HL-60 (cell line): ENCODE measurements around the gene HYAL1.

Experiments
- GABPA ChIP-seq: IDR thresholded peaks from 2 replicates; pipeline ENCODE4 v1.6.1; 2012; ENCODE audit warnings: low read depth
- POLR2AphosphoS5 ChIP-seq: IDR thresholded peaks from 2 replicates; pipeline ENCODE4 v1.6.1; 2012; ENCODE audit warnings: low read depth
- TF ChIP-seq, protein P1 (sequence below): IDR thresholded peaks from one replicate; pipeline ENCODE4 v1.5.1; 2011; ENCODE audit warnings: low read length, control low read depth, inconsistent platforms; ENCODE audit not compliant: insufficient read depth

DNA sequence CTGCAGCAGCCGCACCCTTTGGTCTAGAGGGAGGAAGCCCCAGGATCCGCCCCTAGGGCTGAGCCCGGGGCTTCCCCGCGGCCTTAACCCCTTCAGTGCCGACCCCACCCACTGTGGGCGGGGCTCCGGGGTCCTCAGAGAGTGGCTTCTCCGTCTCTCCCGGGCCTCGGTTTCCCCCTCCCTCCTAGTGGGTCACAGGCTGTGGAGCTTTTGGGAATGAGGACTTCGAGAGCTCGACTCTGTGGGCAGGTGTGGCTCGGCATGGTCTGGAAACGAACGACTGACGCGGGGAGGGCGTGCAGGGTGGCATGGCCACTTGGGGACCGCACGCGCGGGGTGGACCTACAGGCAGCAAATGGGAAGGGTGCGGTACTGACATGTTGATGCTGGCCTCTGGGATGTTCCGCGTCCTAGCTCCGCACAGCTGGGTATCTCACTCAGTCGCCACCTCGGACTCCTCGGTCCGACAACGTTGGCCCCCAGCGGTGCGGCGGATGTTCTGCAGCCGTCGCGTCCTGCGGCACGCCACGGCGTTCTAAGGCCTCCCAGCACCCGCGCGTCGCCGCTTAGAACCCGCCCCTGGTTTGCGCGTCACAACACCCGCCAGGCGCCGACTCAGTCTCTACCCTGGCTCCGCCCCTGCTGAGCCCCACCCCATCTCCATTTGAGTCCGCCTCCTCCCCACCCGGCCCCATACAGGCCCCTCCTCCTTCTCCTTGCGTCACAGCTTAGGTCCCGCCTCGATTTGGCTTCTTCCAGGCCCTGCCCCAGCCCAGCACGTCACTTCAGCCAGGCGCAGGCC lies 4.3 kb downstream of the HYAL1 start, which contains the start of the genes HYAL3 and NAA80:
- TF ChIP-seq, protein P1, sequence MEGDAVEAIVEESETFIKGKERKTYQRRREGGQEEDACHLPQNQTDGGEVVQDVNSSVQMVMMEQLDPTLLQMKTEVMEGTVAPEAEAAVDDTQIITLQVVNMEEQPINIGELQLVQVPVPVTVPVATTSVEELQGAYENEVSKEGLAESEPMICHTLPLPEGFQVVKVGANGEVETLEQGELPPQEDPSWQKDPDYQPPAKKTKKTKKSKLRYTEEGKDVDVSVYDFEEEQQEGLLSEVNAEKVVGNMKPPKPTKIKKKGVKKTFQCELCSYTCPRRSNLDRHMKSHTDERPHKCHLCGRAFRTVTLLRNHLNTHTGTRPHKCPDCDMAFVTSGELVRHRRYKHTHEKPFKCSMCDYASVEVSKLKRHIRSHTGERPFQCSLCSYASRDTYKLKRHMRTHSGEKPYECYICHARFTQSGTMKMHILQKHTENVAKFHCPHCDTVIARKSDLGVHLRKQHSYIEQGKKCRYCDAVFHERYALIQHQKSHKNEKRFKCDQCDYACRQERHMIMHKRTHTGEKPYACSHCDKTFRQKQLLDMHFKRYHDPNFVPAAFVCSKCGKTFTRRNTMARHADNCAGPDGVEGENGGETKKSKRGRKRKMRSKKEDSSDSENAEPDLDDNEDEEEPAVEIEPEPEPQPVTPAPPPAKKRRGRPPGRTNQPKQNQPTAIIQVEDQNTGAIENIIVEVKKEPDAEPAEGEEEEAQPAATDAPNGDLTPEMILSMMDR: no peak
- TF ChIP-seq POLR2AphosphoS5 (peak; percentile 55; the same call in 1 of the 2 replicates), GABPA (no peak)
